GM12872 (cell line): ENCODE measurements around the gene NDUFS2.

Source experiments
- CTCF ChIP-seq: IDR thresholded peaks from 3 replicates; pipeline ENCODE4 v1.5.1; 2011; ENCODE audit warnings: low read depth, mild to moderate bottlenecking, low read length, moderate library complexity; ENCODE audit not compliant: insufficient read depth

The NDUFS2 gene

GRCh38 chr1:161159913-161160243 lies 42.3 kb upstream of the NDUFS2 start:
- TF ChIP-seq CTCF = no peak

GRCh38 chr1:161160671-161161145 lies 41.5 kb upstream of the NDUFS2 start:
- no peak for TF ChIP-seq CTCF

GRCh38 chr1:161161652-161162051 lies 40.5 kb upstream of the NDUFS2 start:
- no peak for TF ChIP-seq CTCF

- no peak for TF ChIP-seq CTCF
Measured at GRCh38 chr1:161162052-161162451, 40.1 kb upstream of the NDUFS2 start.

- no peak for TF ChIP-seq CTCF
Measured at GRCh38 chr1:161162806-161163205, 39.4 kb upstream of the NDUFS2 start.

- TF ChIP-seq CTCF = no peak
Measured at GRCh38 chr1:161163793-161164192, 38.4 kb upstream of the NDUFS2 start.

- no peak for TF ChIP-seq CTCF
Measured at GRCh38 chr1:161164901-161165610, 37.1 kb upstream of the NDUFS2 start.
